Dedifferentiated amniotic fluid mesenchymal stem cell (primary cell): ENCODE measurements around the gene MTA1.
A peak's percentile ranks its signal among the peaks of the same experiment; 100 is the strongest.

ENCODE experiments used
- DNase-seq: peaks from one replicate; pipeline ENCODE4 v3.0.0-alpha.2; 2016; ENCODE audit errors: extremely low spot score

MTA1 gene

GRCh38 chr14:105408592-105408991 lies 11.0 kb upstream of the MTA1 start:
- no peak for DNase-seq

DNA sequence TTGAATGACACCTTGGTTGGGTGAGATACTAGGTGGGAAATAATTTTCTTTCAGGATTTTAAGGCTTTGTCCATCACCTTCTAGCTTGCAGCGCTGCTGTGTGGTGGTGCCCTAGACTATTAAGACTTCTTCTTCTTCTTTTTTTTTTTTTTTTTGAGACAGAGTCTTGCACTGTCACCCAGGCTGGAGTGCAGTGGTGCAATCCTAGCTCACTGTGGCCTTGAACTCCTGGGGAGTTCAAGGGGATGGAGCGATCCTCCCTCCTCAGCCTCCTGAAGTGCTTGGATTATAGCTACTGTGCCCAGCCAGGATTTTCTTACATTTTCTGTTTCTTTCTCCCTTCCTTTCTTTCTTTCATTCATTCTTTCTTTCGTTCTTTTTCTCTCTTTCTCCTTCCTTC lies 10.3 kb upstream of the MTA1 start:
- DNase-seq, result no peak

DNA sequence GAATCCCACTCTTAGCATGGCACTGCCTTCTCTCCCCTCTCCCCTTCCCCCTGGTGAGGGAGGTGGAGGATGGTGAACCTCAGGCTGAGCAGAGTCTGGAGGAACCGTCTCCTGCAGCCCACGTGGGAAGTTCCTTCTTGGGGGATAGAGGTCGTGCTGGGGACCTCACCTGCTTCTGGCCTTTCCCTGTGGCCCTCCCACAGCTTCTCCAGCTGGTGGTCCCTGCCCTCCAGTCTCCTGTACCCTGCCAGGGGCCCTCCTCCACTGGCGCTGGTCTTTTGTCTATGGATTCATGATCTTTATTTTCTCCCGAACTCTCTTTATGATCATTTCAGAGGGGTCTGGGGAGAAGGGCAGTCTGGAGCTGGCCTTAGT lies 9.0 kb upstream of the MTA1 start:
- DNase-seq, result no peak

GRCh38 chr14:105411017-105411941 lies 8.3 kb upstream of the MTA1 start:
- DNase-seq, result no peak

DNA sequence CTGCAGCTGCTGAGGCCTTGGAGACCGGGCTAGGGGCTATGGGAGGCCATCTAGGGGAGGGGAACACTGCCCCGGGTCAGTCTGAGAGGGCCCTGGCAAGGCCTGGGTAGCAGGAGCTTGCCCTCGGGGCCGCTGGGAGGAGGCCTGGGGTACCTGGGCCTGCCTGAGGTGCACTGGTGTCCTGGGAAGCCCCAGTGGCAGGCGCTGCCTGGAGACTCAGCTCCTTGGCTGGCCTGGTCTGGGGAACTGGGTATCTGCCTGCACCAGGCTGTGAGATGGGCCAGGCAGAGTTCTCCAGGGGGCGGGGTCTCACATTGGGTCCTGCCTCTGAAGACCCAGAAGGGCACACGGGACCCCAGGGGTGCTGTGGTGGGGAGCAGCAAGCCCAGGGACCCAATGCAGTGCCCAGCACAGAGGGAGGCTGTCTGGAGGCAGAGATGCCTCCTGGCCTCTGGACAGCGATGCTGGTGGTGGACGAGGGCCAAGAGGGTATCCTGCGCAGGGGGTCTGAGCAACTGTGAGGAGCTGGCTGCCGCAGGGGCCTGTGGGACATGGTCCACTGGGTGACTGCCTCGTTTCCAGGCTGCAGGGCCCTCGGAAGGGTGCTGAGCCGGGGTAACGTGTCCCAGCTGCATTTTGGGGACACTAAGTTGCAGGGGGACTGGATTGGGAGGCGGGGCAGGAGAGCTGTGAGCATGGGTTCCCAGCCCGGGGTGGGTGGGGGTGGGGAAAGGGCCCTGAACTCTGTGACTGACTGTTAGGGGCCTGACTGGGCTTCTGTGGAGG lies 7.4 kb upstream of the MTA1 start:
- DNase-seq, result no peak

DNA sequence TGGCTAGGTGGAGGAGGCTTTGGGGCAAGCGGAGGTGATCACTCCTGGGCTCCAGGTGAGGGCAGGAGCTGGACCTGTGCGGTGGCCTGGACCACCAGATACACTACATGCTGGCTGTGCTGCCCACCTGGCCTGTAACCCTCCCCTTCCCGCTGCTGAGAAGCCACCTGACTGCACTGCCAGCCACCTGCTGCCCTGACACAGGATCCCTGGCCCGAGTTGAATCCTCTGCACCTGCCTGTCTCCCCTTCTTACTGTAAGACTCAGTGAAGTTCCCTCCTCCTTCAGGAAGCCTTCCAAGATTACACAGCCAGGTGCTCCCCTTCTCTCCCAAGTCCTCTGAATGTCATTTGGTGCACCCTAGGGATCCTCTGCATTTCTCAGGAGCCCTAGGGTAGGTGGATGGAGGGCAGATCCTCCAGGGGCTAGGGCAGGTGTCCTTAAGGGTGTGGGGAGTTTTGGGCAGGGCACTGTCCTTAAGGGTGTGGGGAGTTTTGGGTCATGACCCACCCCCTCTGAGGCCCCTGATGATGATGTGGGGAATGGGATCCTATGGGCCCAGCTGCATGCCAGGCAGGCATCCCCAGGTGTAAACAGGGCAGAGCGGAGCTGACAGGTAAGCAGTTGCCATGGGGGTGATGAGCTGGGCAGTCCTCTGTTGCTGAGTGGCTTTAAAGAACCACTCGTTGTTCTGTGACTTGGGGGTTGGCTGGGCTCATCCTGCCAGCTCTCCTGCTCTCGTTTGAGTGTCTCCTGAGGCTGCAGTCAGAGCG lies 6.7 kb upstream of the MTA1 start:
- DNase-seq, result no peak

DNA sequence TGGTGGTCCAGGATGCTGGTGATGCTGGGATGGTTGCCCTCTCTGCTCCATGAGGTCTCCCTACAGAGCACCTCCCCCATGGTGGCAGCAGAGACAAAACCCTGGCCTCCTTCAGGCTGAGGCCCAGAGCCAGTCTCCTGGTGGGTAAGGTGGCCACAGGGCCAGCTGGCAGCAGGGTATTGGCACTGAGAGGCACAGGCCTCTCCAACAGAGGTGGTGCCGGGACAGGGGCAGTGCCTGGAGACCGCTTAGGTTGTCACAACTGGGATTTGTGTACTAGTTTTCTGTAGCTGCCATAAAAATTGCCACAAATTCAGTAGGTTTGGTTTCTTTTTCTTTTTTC lies 6.1 kb upstream of the MTA1 start:
- no peak for DNase-seq

DNA sequence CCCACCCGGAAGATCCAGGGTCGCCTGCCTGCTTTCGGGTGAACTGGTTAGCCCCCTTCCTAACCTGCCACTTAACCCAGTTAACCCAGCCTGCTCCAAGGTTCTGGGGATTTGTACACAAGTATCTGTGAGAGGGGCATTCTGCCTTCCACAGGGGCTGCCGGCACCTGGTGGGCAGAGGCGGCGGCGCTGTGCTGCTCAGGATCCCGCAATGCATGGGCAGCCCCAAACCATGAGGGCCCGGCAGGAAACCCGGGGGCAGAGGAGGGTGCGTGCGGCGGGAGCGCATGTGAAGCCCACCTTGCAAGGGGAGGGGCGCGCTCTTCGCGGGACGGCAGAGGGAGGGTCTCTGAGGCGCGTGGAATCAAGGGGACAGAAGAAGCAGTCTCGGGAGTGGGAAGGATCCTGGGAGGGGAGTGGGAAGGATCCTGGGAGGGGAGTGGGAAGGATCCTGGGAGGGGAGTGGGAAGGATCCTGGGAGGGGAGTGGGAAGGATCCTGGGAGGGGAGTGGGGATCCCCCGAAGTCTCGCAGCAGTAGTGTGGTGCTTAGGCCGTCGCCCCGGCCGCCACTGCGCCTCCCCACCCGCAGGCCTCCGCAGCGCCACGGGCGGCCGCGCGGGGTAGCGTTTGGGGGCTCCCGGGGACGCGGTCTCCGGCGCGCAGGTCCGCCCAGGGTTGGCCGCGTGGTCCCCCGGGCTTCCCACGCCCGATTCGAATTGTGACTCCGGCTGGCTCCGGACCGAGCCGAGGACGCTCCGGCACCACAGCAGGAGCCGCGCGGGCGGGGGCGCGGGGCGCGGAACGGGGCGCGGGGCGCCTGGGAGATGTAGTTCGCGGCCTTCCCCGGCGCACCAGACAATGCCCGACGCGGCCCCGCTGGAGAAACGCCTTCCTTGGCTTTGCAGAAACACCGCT lies 4.9 kb upstream of the MTA1 start:
- peak; percentile 25 for DNase-seq

- DNase-seq, result no peak
Measured at GRCh38 chr14:105415481-105416428, 3.9 kb upstream of the MTA1 start.

- DNase-seq, result no peak
Measured at GRCh38 chr14:105416671-105417070, 3.0 kb upstream of the MTA1 start.

GRCh38 chr14:105417690-105418121 lies 1.9 kb upstream of the MTA1 start:
- DNase-seq, result no peak

DNA sequence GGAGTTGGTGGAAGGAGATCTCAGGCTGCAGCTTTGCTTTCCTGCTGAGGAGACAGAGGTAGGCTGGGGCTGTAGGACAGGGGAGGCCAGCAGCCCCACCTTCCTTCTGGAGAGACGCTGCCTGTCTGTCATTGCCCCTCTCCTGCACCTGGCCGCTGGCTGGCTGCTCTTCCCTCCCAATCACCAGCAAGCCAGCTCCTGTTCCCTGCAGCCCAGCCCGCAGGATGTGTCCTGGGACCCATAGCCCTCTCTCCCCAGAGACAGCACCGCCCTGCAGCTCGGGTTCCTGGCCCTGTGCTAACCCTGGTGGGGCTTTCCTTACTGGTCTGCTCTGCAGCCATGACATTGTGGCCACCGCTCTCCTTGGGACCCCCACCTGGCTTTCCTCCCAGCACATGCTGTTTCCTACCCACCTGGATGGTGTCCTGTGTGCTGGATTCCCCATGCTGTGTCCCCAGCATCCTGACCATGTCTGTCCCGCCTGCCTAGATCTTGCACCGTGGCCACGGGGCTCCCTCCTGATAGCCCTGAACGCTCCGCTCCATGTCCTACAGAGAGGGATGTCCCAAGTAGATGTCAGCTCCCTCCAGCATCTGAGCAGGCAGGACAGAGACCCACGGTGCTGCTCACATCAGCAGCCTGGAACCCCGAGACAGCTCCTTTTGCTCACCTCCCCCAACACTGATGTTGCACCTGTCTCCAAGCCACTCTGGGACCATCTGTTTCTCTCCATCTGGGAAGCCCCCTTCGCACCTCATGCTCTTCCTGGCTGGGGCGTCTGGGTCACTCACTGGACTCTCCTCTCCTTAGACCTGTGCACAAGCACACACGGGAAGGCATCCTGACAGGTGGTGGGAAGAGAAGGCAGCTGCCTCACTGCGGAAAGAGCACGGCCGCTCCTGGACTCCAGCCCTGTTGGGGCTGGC lies 1.1 kb upstream of the MTA1 start:
- no peak for DNase-seq

DNA sequence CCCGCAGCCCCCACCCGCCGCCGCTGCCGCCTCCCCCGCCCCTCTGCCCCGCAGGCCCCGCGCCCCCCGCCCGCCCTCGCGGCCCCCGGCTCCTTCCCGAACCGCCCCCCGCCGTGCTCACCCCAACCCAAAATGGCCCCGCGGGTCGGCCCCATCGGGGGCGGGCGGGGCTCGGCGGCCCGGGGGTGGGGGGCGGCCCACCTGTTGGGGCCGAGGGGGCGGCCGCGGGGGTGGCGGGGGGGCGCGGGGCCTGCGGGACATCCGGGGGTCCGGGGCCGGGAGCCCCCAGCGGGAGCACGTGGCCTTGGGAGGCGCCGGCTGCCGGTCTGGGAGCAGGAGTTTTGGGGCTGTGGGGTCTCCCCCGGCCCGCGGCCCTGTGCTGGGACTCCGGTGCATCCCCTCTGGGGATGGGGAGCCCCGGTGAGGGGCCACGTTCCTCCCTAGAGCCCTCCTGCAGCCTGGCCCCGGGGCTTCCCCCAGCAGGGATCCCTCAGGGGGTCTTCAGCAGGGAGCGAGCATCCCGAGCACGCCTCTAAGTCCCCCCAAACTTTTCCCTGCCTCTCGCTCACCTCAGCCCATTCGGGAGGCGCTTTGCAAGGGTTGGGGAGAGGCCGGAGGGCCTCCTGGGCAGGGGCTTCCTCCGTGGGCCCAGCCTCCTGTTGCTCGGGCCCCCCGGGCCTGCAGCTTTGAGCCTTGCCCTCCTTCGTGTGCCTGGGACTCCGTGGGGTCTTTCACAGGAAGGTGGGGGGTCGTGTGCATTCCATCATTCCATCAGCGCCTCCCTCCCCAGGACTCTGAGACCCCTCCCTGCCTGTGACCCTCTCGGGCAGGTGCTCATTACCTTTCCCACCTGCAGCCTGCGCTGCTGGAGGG lies 710 bp downstream of the MTA1 start:
- DNase-seq, result no peak

DNA sequence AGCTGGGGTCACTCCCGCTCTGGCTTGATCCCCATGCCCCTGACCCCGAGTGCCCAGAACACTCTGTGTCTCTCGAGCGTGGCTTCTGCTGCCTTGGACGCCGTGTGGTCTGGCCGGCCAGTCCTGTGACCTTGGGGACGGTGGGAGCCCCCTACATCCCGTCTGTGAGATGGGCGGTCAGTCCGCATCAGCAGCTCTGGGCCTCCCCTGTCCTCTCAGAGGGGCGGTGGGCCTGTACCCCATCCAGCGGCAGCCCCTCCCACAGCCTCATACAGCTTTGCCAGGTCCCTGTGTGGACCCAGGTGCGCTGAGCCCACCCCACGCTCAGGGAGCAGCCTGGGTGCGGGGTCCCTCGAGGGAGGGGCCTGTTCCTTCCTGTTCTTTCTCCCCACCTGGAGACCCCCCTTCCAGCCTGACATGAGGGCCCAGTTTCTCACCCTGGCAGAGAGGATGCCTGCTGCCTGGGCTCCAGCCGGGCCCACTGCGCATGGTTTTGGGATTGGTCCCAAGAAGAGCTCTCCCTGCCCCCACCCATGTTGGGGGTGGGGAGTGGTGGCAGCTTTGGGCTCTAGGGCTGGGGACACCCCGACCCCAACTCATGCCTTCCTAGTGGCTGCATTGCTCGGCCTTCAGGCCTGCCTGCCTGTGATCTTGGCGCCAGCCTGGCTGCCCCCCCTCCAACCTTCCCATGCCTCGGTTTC lies 1.5 kb downstream of the MTA1 start:
- no peak for DNase-seq

DNA sequence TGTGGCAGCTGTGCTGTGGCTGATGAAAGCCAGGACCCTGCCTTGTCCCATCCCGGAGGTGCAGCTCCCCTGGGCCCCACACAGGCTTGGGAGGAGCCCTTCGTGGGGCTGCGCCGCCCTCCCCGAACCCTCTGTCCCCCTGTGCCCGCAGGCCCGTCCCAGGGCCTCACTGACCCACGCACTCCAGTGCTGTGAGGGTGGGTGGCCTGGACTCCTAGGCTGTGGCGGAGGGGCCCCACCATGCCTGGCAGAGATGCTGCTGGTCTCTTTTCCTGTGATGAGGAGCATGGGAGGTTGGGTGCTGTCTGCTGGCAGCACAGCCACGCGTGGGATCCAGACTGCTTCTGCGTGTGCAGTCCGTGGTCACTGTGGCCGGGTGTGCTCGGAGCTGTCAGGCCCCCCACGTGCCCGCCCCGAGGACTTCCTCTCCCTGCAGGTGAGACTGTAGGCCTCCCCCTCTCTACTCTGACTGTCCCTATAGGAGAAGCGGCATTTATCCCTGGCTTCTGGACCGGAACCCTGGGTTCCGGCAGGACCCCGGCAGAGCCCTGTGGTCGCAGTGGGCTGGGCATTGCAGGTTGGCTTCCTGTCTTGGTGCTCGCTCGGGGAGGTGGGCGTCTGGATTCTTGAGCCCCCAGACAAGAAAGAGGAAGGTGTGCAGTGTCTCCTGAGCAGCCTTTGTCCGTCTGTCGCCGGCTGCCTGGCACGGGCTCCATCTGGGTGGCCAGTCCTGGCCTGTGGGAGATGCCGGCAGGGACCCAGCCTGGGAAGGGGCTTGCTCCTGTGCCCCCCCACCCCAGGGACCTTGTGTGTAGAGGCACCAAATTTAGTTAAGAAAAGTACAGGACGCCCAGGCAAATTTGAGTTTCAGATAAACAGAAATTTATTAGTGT lies 2.3 kb downstream of the MTA1 start:
- DNase-seq, result no peak
